IMR-90 (cell line): Measurements from ENCODE around the gene THAP9. TPM values are rescaled to one million over a fixed set of nuclear protein-coding genes. Genes with fewer than 3 reads are reported as not detected.

Experiments
- ATAC-seq: fragments of 200-7000 bp; cut with Tn5 transposase; 2 replicates; pipeline ENCODE4 v1.9.1; 2020; ENCODE audit warnings: low read depth, mild to moderate bottlenecking, moderate library complexity
- BruUV-seq: library from RNA; stranded (reverse); fragments of 400-500 nt; replicated peaks from 2 replicates; lab custom pipeline; 2021; lab: Mats Ljungman, UMichigan
- CTCF ChIA-PET: fragments of 300-600 bp; formaldehyde crosslinking; extraction: SDS; loops from one replicate; lab custom pipeline; 2021; ENCODE audit warnings: antibody characterized with exemption; lab: Yijun Ruan, JAX
- POLR2A ChIA-PET: fragments of 300-600 bp; sonication (Branson Sonifier 250); formaldehyde crosslinking; loops from one replicate; lab custom pipeline; 2022; ENCODE audit warnings: antibody characterized with exemption; ENCODE audit not compliant: unreplicated experiment; lab: Charles Lee
- DNase-seq: peaks from one replicate; pipeline ENCODE4 v3.0.0; 2013
- H2AFZ ChIP-seq: replicated peaks from 2 replicates; pipeline ENCODE3; 2013; ENCODE audit warnings: low read length, mild to moderate bottlenecking; ENCODE audit not compliant: poor library complexity
- H2AK5ac ChIP-seq: 2 replicates; pipeline ENCODE4 v1.6.1; 2013; ENCODE audit warnings: low read depth, low read length, inconsistent platforms
- H2AK9ac ChIP-seq: replicated peaks from 2 replicates; pipeline ENCODE3; 2013; ENCODE audit warnings: mild to moderate bottlenecking, low read depth, low read length, moderate library complexity; ENCODE audit not compliant: poor library complexity
- H2BK120ac ChIP-seq: 2 replicates; pipeline ENCODE4 v1.6.1; 2013; ENCODE audit warnings: low read depth, low read length, inconsistent platforms
- H2BK15ac ChIP-seq: 3 replicates; pipeline ENCODE4 v1.6.1; 2013; ENCODE audit warnings: low read depth, low read length, inconsistent platforms
- H2BK20ac ChIP-seq: 2 replicates; pipeline ENCODE4 v1.6.1; 2013; ENCODE audit warnings: low read depth, mild to moderate bottlenecking, inconsistent platforms, low read length, moderate library complexity
- H2BK5ac ChIP-seq: 2 replicates; pipeline ENCODE4 v1.6.1; 2013; ENCODE audit warnings: mild to moderate bottlenecking, low read depth, low read length, inconsistent platforms; ENCODE audit not compliant: poor library complexity, severe bottlenecking
- H3K14ac ChIP-seq: replicated peaks from 2 replicates; pipeline ENCODE4 v1.6.1; 2013; ENCODE audit warnings: low read depth, low read length, inconsistent platforms
- H3K18ac ChIP-seq: 2 replicates; pipeline ENCODE4 v1.6.1; 2013; ENCODE audit warnings: low read depth, low read length, control low read depth
- H3K23ac ChIP-seq: 2 replicates; pipeline ENCODE4 v1.6.1; 2013; ENCODE audit warnings: low read depth, low read length, inconsistent platforms
- H3K27ac ChIP-seq: 2 replicates; pipeline ENCODE4 v1.5.1; 2013; ENCODE audit warnings: mild to moderate bottlenecking, control low read depth, low read length; ENCODE audit not compliant: insufficient read depth
- H3K27me3 ChIP-seq: 2 replicates; pipeline ENCODE4 v1.6.1; 2013; ENCODE audit warnings: low read length; ENCODE audit not compliant: control insufficient read depth, insufficient read depth
- H3K36me3 ChIP-seq: 2 replicates; pipeline ENCODE4 v1.6.1; 2013; ENCODE audit warnings: low read length, mixed read lengths; ENCODE audit not compliant: control insufficient read depth, insufficient read depth
- H3K4ac ChIP-seq: 2 replicates; pipeline ENCODE4 v1.6.1; 2013; ENCODE audit warnings: low read depth, low read length, inconsistent platforms
- H3K4me1 ChIP-seq: 2 replicates; pipeline ENCODE4 v1.6.1; 2013; ENCODE audit warnings: low read length, mixed read lengths; ENCODE audit not compliant: control insufficient read depth, insufficient read depth
- H3K4me2 ChIP-seq: 2 replicates; pipeline ENCODE4 v1.6.1; 2013; ENCODE audit warnings: low read depth, mild to moderate bottlenecking, control low read depth, low read length, moderate library complexity
- H3K4me3 ChIP-seq: 2 replicates; pipeline ENCODE4 v1.5.1; 2013; ENCODE audit warnings: low read depth, mild to moderate bottlenecking, control low read depth, low read length, moderate library complexity; ENCODE audit not compliant: insufficient read depth
- H3K56ac ChIP-seq: 2 replicates; pipeline ENCODE4 v1.6.1; 2013; ENCODE audit warnings: low read length, inconsistent platforms; ENCODE audit not compliant: insufficient read depth; ENCODE audit errors: extremely low read depth
- H3K79me1 ChIP-seq, 2 experiments: 2 replicates each; pipeline ENCODE4 v1.6.1; 2013; ENCODE audit warnings: low read length in 2 of 2, inconsistent platforms in 1 of 2, low read depth in 1 of 2
- H3K9ac ChIP-seq: 2 replicates; pipeline ENCODE4 v1.6.1; 2013; ENCODE audit warnings: low read depth, low read length, control low read depth
- H3K9me1 ChIP-seq: 2 replicates; pipeline ENCODE4 v1.6.1; 2013; ENCODE audit warnings: low read length, inconsistent platforms; ENCODE audit not compliant: insufficient read depth
- H3K9me3 ChIP-seq: 2 replicates; pipeline ENCODE4 v1.6.1; 2013; ENCODE audit warnings: low read length; ENCODE audit not compliant: control insufficient read depth, insufficient read depth
- H4K20me1 ChIP-seq: 2 replicates; pipeline ENCODE4 v1.6.1; 2013; ENCODE audit warnings: low read length, inconsistent platforms; ENCODE audit not compliant: insufficient read depth
- H4K5ac ChIP-seq: 2 replicates; pipeline ENCODE4 v1.6.1; 2013; ENCODE audit warnings: mild to moderate bottlenecking, low read depth, low read length, control low read depth
- H4K8ac ChIP-seq, 2 experiments: 2 replicates each; pipeline ENCODE4 v1.6.1; 2013; ENCODE audit warnings: low read depth in 2 of 2, low read length in 2 of 2, control low read depth in 1 of 2, inconsistent platforms in 1 of 2
- H4K91ac ChIP-seq: 2 replicates; pipeline ENCODE4 v1.6.1; 2013; ENCODE audit warnings: low read depth, low read length, inconsistent platforms; ENCODE audit not compliant: insufficient read depth
- CEBPB ChIP-seq: IDR thresholded peaks from 2 replicates; pipeline ENCODE4 v1.6.1; 2012; ENCODE audit warnings: low read depth, low read length, improper control_type of control experiment
- CHD1 ChIP-seq: IDR thresholded peaks from 2 replicates; pipeline ENCODE4 v1.6.1; 2012; ENCODE audit warnings: low read depth, low read length, improper control_type of control experiment
- ELK1 ChIP-seq: fragments of 150-350 bp; IDR thresholded peaks from 2 replicates; pipeline ENCODE4 v1.6.1; 2016; ENCODE audit warnings: low read depth, mild to moderate bottlenecking, low read length, moderate library complexity, borderline replicate concordance
- FOS ChIP-seq: fragments of 150-350 bp; IDR thresholded peaks from 2 replicates; pipeline ENCODE4 v1.6.1; 2016; ENCODE audit warnings: low read depth, low read length
- MAFK ChIP-seq: IDR thresholded peaks from 2 replicates; pipeline ENCODE4 v1.6.1; 2012; ENCODE audit warnings: low read depth, low read length, improper control_type of control experiment
- MAZ ChIP-seq: IDR thresholded peaks from 2 replicates; pipeline ENCODE4 v1.6.1; 2012; ENCODE audit warnings: low read depth, mild to moderate bottlenecking, low read length, improper control_type of control experiment, moderate library complexity, borderline replicate concordance
- NFE2L2 ChIP-seq: fragments of 150-350 bp; IDR thresholded peaks from 2 replicates; pipeline ENCODE4 v1.6.1; 2016; ENCODE audit warnings: low read depth, mild to moderate bottlenecking, low read length
- POLR2A ChIP-seq: IDR thresholded peaks from 2 replicates; pipeline ENCODE4 v1.6.1; 2012; ENCODE audit warnings: mild to moderate bottlenecking, low read depth, low read length
- RAD21 ChIP-seq: IDR thresholded peaks from 2 replicates; pipeline ENCODE4 v1.6.1; 2012; ENCODE audit warnings: low read length, improper control_type of control experiment
- RCOR1 ChIP-seq: IDR thresholded peaks from 2 replicates; pipeline ENCODE4 v1.6.1; 2012; ENCODE audit warnings: mild to moderate bottlenecking, low read length, improper control_type of control experiment; ENCODE audit not compliant: insufficient replicate concordance
- RFX5 ChIP-seq: IDR thresholded peaks from 2 replicates; pipeline ENCODE4 v1.8.0; 2012; ENCODE audit warnings: low read depth, mild to moderate bottlenecking, low read length, moderate library complexity
- SMC3 ChIP-seq: fragments of 150-350 bp; IDR thresholded peaks from 2 replicates; pipeline ENCODE4 v1.6.1; 2016; ENCODE audit warnings: low read depth, mild to moderate bottlenecking, antibody characterized with exemption, low read length, moderate library complexity
- USF2 ChIP-seq: fragments of 150-350 bp; IDR thresholded peaks from 2 replicates; pipeline ENCODE4 v1.6.1; 2017; ENCODE audit warnings: mild to moderate bottlenecking, antibody characterized with exemption, low read length, low read depth
- dilution Hi-C: fragments of 300-500 bp; cut with HindIII; formaldehyde crosslinking; loops from one replicate; pipeline ENCODE4 v1.14.3; 2018; ENCODE audit warnings: low sequenced_read_pairs; ENCODE audit not compliant: unreplicated experiment
- in situ Hi-C: fragments of 300-500 bp; cut with MboI; formaldehyde crosslinking; loops from 3 replicates; pipeline ENCODE4 v1.14.3; 2019; ENCODE audit warnings: low sequenced_read_pairs, inconsistent platforms, mixed read lengths
- intact Hi-C: fragments of 100-400 bp; cut with micrococcal nuclease; formaldehyde crosslinking; loops from 2 replicates; pipeline ENCODE4 v1.10.0; 2022
- polyA plus RNA-seq, 3 experiments: library from polyadenylated mRNA; depleted of rRNA; stranded (reverse); fragments of >200 nt; gene quantifications; 2 replicates each; pipeline ENCODE4 v1.2.3, GENCODE V29; 2012; ENCODE audit warnings: low replicate concordance in 1 of 3
- total RNA-seq: library from RNA; depleted of rRNA; stranded (reverse); fragments of >200 nt; gene quantifications from 2 replicates; pipeline ENCODE4 v1.2.3, GENCODE V29; 2012

Gene THAP9
- total and polyA plus RNA-seq, 2 of the 4 experiments (the other 2 are of a cell fraction) = 0.86 to 2.9 TPM

- Histone ChIP-seq H3K9me1 (no peaks in the 10 kb centered on the region), H4K20me1 (no peaks in the 10 kb centered on the region), H3K4me2 (no peak overlapping the region), H3K4ac (no peak overlapping the region), H3K9ac (no peak overlapping the region), H3K14ac (no peak overlapping the region), H3K4me1 (no peaks in the 10 kb centered on the region), H2BK15ac (no peak overlapping the region), H4K91ac (no peak overlapping the region), H2BK120ac (no peak overlapping the region), H2BK5ac (no peak overlapping the region), H4K8ac (no peak overlapping the region), H3K18ac (no peak overlapping the region), H3K27me3 (no peaks in the 10 kb centered on the region), H3K56ac (no peak overlapping the region), H3K9me3 (no peaks in the 10 kb centered on the region), H3K27ac (no peak overlapping the region), H4K5ac (no peak overlapping the region), H3K23ac (no peak overlapping the region), H3K79me1 (peaks cover 0 to 3% of the 10 kb centered on the region in 2 experiments; a peak in 1 of 4 replicates), H2AK5ac (no peak overlapping the region), H2BK20ac (no peak overlapping the region), H2AK9ac (no peak overlapping the region), H3K36me3 (peaks cover 3% of the 10 kb centered on the region), H2AFZ (no peak overlapping the region), H3K4me3 (no peak overlapping the region)
- ChIA-PET CTCF (no interaction called here), POLR2A (no interaction called here)
- in situ Hi-C loops = no loop called here
- dilution Hi-C loops = no loop called here
- DNase-seq (no peak), ATAC-seq (no peak)
- intact Hi-C loops = loop anchor here (5.0 kb wide), 1 partner anchor 41 kb away; no protein-coding TSS in a partner anchor
- TF ChIP-seq RFX5 (no peak), POLR2A (no peak), RAD21 (no peak), SMC3 (no peak), USF2 (no peak), RCOR1 (no peak), ELK1 (no peak), NFE2L2 (no peak), MAZ (no peak), MAFK (no peak), CEBPB (no peak), CHD1 (no peak), FOS (no peak)
- no TSS peak for BruUV-seq
Observed at GRCh38 chr4:82921795-82922194, 21.3 kb downstream of the THAP9 start.
